ENCODE results near the gene SERPINB6. TPM values are rescaled to one million over a fixed set of nuclear protein-coding genes. Genes with fewer than 3 reads are reported as not detected.

Gene SERPINB6
- total and polyA plus RNA-seq, 2 of the 4 experiments (the other 2 are of a cell fraction) = 37.1 to 91.1 TPM

GRCh38 chr6:3011592-3011991, 40.2 kb upstream of the SERPINB6 start:
- no peak for TF ChIP-seq RAD21 (IDR thresholded peaks at IDR 0.05; ENCODE audit: low read length)
- TF ChIP-seq MAFK (IDR thresholded peaks at IDR 0.05; ENCODE audit: low read depth, low read length) = no peak
- no peak for TF ChIP-seq MXI1 (IDR thresholded peaks at IDR 0.05; ENCODE audit: borderline replicate concordance, low read depth, low read length)
- no peak for TF ChIP-seq NFE2L2 (IDR thresholded peaks at IDR 0.05; ENCODE audit: low read depth, low read length)
- no peak for TF ChIP-seq SMC3 (IDR thresholded peaks at IDR 0.05; ENCODE audit: low read depth, low read length)
- TF ChIP-seq CTCF (conservative IDR thresholded peaks at IDR 0.05; ENCODE audit: low read depth, low read length) = no peak
- TF ChIP-seq USF2 (IDR thresholded peaks at IDR 0.05; ENCODE audit: low read depth, low read length) = no peak
- TF ChIP-seq RFX5 (IDR thresholded peaks at IDR 0.05; ENCODE audit: low read depth, low read length) = no peak
- TF ChIP-seq RCOR1 (IDR thresholded peaks at IDR 0.05; ENCODE audit: insufficient replicate concordance, low read length) = no peak
- TF ChIP-seq BHLHE40 (IDR thresholded peaks at IDR 0.05; ENCODE audit: low read depth, low read length) = no peak
- no peak for TF ChIP-seq MAZ (IDR thresholded peaks at IDR 0.05; ENCODE audit: borderline replicate concordance, low read depth, low read length)
- TF ChIP-seq ELK1 (IDR thresholded peaks at IDR 0.05; ENCODE audit: borderline replicate concordance, low read depth, low read length) = no peak
- TF ChIP-seq CEBPB (IDR thresholded peaks at IDR 0.05; ENCODE audit: low read depth, low read length) = no peak
- TF ChIP-seq FOS (IDR thresholded peaks at IDR 0.05; ENCODE audit: low read depth, low read length) = no peak
- no peak for TF ChIP-seq POLR2A (IDR thresholded peaks at IDR 0.05; ENCODE audit: low read depth, low read length)
- no peak for TF ChIP-seq CHD1 (IDR thresholded peaks at IDR 0.05; ENCODE audit: low read depth, low read length)
- Histone ChIP-seq H3K4ac (ENCODE audit: low read depth, low read length) (no peak overlapping the region), H2AK9ac (replicated peaks; ENCODE audit: low read depth, low read length, poor library complexity) (no peak overlapping the region), H2BK15ac (ENCODE audit: low read depth, low read length) (no peak overlapping the region), H3K14ac (replicated peaks; ENCODE audit: low read depth, low read length) (no peak overlapping the region), H3K9me3 (ENCODE audit: control insufficient read depth, insufficient read depth, low read length) (peaks cover 5% of the 10 kb centered on the region), H3K18ac (ENCODE audit: low read depth, low read length) (no peak overlapping the region), H3K27me3 (ENCODE audit: control insufficient read depth, insufficient read depth, low read length) (no peaks in the 10 kb centered on the region), H3K56ac (ENCODE audit: extremely low read depth, insufficient read depth, low read length) (no peak overlapping the region), H2BK20ac (ENCODE audit: low read depth, low read length) (no peak overlapping the region), H3K27ac (ENCODE audit: insufficient read depth, low read length) (no peak overlapping the region), H4K20me1 (ENCODE audit: insufficient read depth, low read length) (no peaks in the 10 kb centered on the region), H3K79me1 (ENCODE audit: low read depth in 1 of 2, low read length in 2 of 2) (0 out of 4 replicates have a peak, but pooled peaks cover 0 to 3% of the 10 kb centered on the region in 2 experiments), H3K36me3 (ENCODE audit: control insufficient read depth, insufficient read depth, low read length) (peaks cover 38% of the 10 kb centered on the region), H2AFZ (replicated peaks; ENCODE audit: low read length, poor library complexity) (no peak overlapping the region), H2AK5ac (ENCODE audit: low read depth, low read length) (no peak overlapping the region), H4K91ac (ENCODE audit: insufficient read depth, low read depth, low read length) (no peak overlapping the region), H2BK5ac (ENCODE audit: low read depth, low read length, poor library complexity, severe bottlenecking) (no peak overlapping the region), H3K23ac (ENCODE audit: low read depth, low read length) (no peak overlapping the region), H3K4me2 (ENCODE audit: low read depth, low read length) (no peak overlapping the region), H3K9me1 (ENCODE audit: insufficient read depth, low read length) (peaks cover 12% of the 10 kb centered on the region), H3K9ac (ENCODE audit: low read depth, low read length) (no peak overlapping the region), H4K8ac (ENCODE audit: low read depth in 2 of 2, low read length in 2 of 2) (no peak overlapping the region), H3K4me3 (ENCODE audit: insufficient read depth, low read depth, low read length) (no peak overlapping the region), H4K5ac (ENCODE audit: low read depth, low read length) (no peak overlapping the region), H2BK120ac (ENCODE audit: low read depth, low read length) (no peak overlapping the region), H3K4me1 (ENCODE audit: control insufficient read depth, insufficient read depth, low read length) (0 out of 2 replicates have a peak, but pooled peaks cover 3% of the 10 kb centered on the region)
- intact Hi-C loops (cut with micrococcal nuclease) (no loop called here), in situ Hi-C loops (cut with MboI; ENCODE audit: low sequenced_read_pairs) (loop anchor here (5.0 kb wide), 1 partner anchor 36 kb away; no protein-coding TSS in a partner anchor), dilution Hi-C loops (cut with HindIII; ENCODE audit: low sequenced_read_pairs, unreplicated experiment) (no loop called here)
- CTCF ChIA-PET = no interaction called here
- DNase-seq = no peak
- POLR2A ChIA-PET (ENCODE audit: unreplicated experiment) = no interaction called here
- ATAC-seq (ENCODE audit: low read depth) = no peak
- BruUV-seq (replicated peaks) = no TSS peak
